ENCODE data around the gene SIGMAR1.

SIGMAR1 gene

GRCh38 chr9:34585946-34586669 lies 51.5 kb downstream of the SIGMAR1 start:
- no peaks in the 10 kb centered on the region for H3K9me3 ChIP-seq (ENCODE audit: severe bottlenecking)
- H3K4me3 ChIP-seq (ENCODE audit: low read depth, low read length), result no peak overlapping the region
- H3K27ac ChIP-seq, result no peak overlapping the region
- TF ChIP-seq, protein P1, sequence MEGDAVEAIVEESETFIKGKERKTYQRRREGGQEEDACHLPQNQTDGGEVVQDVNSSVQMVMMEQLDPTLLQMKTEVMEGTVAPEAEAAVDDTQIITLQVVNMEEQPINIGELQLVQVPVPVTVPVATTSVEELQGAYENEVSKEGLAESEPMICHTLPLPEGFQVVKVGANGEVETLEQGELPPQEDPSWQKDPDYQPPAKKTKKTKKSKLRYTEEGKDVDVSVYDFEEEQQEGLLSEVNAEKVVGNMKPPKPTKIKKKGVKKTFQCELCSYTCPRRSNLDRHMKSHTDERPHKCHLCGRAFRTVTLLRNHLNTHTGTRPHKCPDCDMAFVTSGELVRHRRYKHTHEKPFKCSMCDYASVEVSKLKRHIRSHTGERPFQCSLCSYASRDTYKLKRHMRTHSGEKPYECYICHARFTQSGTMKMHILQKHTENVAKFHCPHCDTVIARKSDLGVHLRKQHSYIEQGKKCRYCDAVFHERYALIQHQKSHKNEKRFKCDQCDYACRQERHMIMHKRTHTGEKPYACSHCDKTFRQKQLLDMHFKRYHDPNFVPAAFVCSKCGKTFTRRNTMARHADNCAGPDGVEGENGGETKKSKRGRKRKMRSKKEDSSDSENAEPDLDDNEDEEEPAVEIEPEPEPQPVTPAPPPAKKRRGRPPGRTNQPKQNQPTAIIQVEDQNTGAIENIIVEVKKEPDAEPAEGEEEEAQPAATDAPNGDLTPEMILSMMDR (IDR thresholded peaks at IDR 0.05; ENCODE audit: low read depth, low read length), result no peak
- H3K36me3 ChIP-seq, result no peaks in the 10 kb centered on the region
- DNase-seq, result no peak
- H3K27me3 ChIP-seq (ENCODE audit: insufficient read depth, low read depth, severe bottlenecking), result peaks cover 3% of the 10 kb centered on the region

DNA sequence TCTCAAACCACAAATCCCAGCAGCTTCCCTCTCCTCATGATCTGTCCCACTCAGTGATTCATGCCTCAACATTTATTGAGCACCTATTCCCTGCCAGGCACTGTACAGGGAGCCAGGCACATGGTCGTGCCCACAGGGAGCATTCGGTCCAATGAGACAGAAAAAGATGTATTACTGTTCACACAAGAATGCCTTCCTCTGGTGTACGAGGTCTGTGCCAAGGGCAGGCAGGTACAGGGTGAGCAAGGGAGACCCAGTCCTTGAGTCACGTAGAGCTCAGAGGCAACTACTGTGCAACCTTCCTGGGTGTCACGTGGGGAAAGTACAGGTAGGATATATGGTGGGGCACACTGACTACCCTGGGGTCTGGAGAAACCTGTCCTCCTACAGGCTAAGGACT lies 52.6 kb downstream of the SIGMAR1 start:
- H3K36me3 ChIP-seq, result no peaks in the 10 kb centered on the region
- no peak overlapping the region for H3K4me3 ChIP-seq (ENCODE audit: low read depth, low read length)
- no peak overlapping the region for H3K27ac ChIP-seq
- no peaks in the 10 kb centered on the region for H3K27me3 ChIP-seq (ENCODE audit: insufficient read depth, low read depth, severe bottlenecking)
- H3K9me3 ChIP-seq (ENCODE audit: severe bottlenecking), result no peaks in the 10 kb centered on the region
- TF ChIP-seq, protein P1 (IDR thresholded peaks at IDR 0.05; ENCODE audit: low read depth, low read length), result no peak
- no peak for DNase-seq

Measured in WERI-Rb-1 (cell line).